Measurements from ENCODE around the gene ANKRD13C.

Gene ANKRD13C

DNA sequence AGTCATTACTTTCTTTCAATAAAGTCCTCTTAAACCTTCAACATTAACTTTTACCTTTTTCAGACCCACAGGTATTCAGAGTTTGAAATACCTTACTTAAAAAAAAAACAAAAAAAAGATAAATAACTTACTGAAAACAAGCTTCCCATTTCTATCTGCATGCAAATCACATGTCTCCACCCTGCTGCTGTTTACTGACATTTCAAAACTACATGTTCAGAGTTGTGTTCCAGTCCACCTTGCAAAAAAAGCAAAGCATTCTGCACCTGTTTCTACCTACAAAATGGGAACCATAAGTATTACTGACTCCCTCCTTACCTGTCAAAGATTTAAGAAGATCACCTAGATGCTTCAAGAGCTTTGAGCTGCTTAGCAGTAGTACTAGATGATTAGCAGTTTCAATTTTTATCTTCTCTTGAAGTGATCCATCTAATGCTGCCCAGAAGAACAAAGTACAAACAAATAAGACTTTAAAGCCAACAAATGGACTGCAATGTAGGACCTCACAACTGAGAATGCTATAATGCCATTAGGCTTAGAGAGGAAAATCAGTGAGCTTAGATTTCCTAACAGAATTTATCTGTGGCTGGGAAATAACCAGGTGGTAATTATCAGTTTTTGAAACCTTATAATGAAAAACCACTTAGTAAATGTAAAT, 61.2 kb downstream of the ANKRD13C start:
- TF ChIP-seq, protein P1, sequence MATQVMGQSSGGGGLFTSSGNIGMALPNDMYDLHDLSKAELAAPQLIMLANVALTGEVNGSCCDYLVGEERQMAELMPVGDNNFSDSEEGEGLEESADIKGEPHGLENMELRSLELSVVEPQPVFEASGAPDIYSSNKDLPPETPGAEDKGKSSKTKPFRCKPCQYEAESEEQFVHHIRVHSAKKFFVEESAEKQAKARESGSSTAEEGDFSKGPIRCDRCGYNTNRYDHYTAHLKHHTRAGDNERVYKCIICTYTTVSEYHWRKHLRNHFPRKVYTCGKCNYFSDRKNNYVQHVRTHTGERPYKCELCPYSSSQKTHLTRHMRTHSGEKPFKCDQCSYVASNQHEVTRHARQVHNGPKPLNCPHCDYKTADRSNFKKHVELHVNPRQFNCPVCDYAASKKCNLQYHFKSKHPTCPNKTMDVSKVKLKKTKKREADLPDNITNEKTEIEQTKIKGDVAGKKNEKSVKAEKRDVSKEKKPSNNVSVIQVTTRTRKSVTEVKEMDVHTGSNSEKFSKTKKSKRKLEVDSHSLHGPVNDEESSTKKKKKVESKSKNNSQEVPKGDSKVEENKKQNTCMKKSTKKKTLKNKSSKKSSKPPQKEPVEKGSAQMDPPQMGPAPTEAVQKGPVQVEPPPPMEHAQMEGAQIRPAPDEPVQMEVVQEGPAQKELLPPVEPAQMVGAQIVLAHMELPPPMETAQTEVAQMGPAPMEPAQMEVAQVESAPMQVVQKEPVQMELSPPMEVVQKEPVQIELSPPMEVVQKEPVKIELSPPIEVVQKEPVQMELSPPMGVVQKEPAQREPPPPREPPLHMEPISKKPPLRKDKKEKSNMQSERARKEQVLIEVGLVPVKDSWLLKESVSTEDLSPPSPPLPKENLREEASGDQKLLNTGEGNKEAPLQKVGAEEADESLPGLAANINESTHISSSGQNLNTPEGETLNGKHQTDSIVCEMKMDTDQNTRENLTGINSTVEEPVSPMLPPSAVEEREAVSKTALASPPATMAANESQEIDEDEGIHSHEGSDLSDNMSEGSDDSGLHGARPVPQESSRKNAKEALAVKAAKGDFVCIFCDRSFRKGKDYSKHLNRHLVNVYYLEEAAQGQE (IDR thresholded peaks at IDR 0.05; ENCODE audit: insufficient read depth in 1 of 2, low read depth in 2 of 2, low read length in 2 of 2): no peak
- no peak for TF ChIP-seq TAF1 (IDR thresholded peaks at IDR 0.05; ENCODE audit: borderline replicate concordance, insufficient read depth, low read length)
- TF ChIP-seq FOXP2 (optimal IDR thresholded peaks at IDR 0.05; ENCODE audit: borderline replicate concordance, extremely low read depth, extremely low read length, insufficient read depth): no peak
- TF ChIP-seq SIN3A (IDR thresholded peaks at IDR 0.05; ENCODE audit: borderline replicate concordance, insufficient read depth, low read length): no peak
- TF ChIP-seq POLR2AphosphoS5 (IDR thresholded peaks at IDR 0.05; ENCODE audit: low read depth, low read length): no peak

DNA sequence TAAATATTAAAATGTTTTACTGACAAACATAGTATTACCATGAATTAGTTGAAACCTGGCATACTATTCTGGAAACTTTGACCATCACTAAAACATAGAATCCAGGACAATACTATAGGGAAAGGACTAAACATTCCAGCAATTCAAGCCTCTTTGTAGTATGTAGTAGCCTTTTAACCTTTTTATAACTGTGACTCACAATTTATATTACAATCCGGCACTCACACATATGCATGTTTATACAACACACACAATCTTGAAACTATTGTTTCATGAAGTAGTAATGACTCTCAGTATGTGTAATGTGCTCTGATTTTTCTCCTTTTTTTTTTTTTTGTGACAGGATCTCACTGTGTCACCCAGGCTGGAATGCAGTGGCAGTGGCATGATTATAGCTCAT, 64.3 kb downstream of the ANKRD13C start:
- TF ChIP-seq POLR2AphosphoS5 (IDR thresholded peaks at IDR 0.05; ENCODE audit: low read depth, low read length) (no peak), FOXP2 (optimal IDR thresholded peaks at IDR 0.05; ENCODE audit: borderline replicate concordance, extremely low read depth, extremely low read length, insufficient read depth) (no peak), SIN3A (IDR thresholded peaks at IDR 0.05; ENCODE audit: borderline replicate concordance, insufficient read depth, low read length) (no peak), TAF1 (IDR thresholded peaks at IDR 0.05; ENCODE audit: borderline replicate concordance, insufficient read depth, low read length) (no peak)
- TF ChIP-seq, protein P1 (IDR thresholded peaks at IDR 0.05; ENCODE audit: insufficient read depth in 1 of 2, low read depth in 2 of 2, low read length in 2 of 2): no peak

DNA sequence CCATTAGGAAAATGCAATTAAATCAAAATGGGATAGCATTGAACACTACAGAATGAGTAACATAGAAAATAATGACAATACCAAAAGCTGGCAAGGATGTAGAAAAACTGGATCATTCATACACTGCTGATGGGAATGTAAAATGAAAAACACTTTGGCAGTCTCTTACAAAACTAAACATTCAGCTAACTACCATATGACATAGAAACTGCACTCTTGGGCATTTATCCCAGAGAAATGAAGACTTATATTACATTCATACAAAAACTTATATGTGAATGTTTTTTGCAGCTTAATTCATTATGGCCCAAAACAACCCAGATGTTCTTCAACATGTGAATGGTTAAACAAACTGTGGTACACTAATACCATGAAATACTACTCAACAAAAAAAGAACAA, 66.4 kb downstream of the ANKRD13C start:
- TF ChIP-seq SIN3A (IDR thresholded peaks at IDR 0.05; ENCODE audit: borderline replicate concordance, insufficient read depth, low read length) (no peak), FOXP2 (optimal IDR thresholded peaks at IDR 0.05; ENCODE audit: borderline replicate concordance, extremely low read depth, extremely low read length, insufficient read depth) (no peak)
- TF ChIP-seq, protein P1 (IDR thresholded peaks at IDR 0.05; ENCODE audit: insufficient read depth in 1 of 2, low read depth in 2 of 2, low read length in 2 of 2): no peak

DNA sequence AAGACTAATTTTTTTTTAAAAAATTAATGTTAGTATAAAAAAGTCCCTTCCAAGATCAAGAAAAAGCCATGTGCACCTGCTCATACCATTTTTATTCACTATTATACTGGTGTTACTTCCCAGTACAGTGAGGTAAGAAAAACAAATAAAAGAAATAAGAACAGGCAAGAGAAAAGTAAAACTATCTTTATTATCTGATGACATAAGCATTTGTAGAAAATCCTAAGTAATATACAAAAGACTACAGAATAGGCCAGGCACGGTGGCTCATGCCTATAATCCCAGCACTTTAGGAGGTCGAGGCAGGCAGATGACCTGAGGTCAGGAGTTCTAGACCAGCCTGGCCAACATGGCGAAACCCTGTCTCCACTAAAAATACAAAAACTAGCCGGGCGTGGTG, 68.1 kb downstream of the ANKRD13C start:
- TF ChIP-seq, protein P1 (IDR thresholded peaks at IDR 0.05; ENCODE audit: insufficient read depth in 1 of 2, low read depth in 2 of 2, low read length in 2 of 2): no peak
- TF ChIP-seq SIN3A (IDR thresholded peaks at IDR 0.05; ENCODE audit: borderline replicate concordance, insufficient read depth, low read length) (no peak), FOXP2 (optimal IDR thresholded peaks at IDR 0.05; ENCODE audit: borderline replicate concordance, extremely low read depth, extremely low read length, insufficient read depth) (no peak), TAF1 (IDR thresholded peaks at IDR 0.05; ENCODE audit: borderline replicate concordance, insufficient read depth, low read length) (no peak)

DNA sequence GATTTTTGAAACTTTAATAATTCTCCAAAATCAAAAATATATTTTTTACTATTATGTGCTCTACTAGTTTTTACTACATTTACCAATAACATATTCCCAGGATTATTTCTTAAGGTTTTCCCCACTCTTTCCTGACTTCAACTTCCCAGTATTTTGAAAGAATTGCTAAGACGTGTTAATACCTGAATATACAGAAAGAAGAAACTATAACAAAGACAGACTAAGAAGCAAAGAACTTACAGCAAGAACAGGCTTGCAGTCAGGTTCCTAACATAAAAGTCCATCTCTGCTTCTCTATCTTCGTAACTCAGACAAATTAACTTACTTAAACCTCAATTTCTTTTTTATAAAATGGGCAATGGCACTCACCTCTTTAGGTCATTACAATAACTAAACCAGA, 70.2 kb downstream of the ANKRD13C start:
- TF ChIP-seq, protein P1 (IDR thresholded peaks at IDR 0.05; ENCODE audit: insufficient read depth in 1 of 2, low read depth in 2 of 2, low read length in 2 of 2): no peak
- TF ChIP-seq POLR2AphosphoS5 (IDR thresholded peaks at IDR 0.05; ENCODE audit: low read depth, low read length) (no peak), SIN3A (IDR thresholded peaks at IDR 0.05; ENCODE audit: borderline replicate concordance, insufficient read depth, low read length) (no peak), TAF1 (IDR thresholded peaks at IDR 0.05; ENCODE audit: borderline replicate concordance, insufficient read depth, low read length) (no peak), FOXP2 (optimal IDR thresholded peaks at IDR 0.05; ENCODE audit: borderline replicate concordance, extremely low read depth, extremely low read length, insufficient read depth) (no peak)
